Ishikawa (cell line): Measurements from ENCODE around the gene SGPP1.

Source experiments
- CREB1 ChIP-seq: IDR thresholded peaks from 2 replicates; pipeline ENCODE4 v1.6.1; 2012; ENCODE audit warnings: low read depth
- EP300 ChIP-seq: IDR thresholded peaks from 2 replicates; pipeline ENCODE4 v1.6.1; 2012; ENCODE audit warnings: borderline replicate concordance
- FOXM1 ChIP-seq: IDR thresholded peaks from 2 replicates; pipeline ENCODE4 v1.6.1; 2012; ENCODE audit warnings: low read depth, borderline replicate concordance
- NFIC ChIP-seq: IDR thresholded peaks from 2 replicates; pipeline ENCODE4 v1.6.1; 2012
- RAD21 ChIP-seq: IDR thresholded peaks from 2 replicates; pipeline ENCODE4 v1.6.1; 2012; ENCODE audit warnings: low read depth
- TAF1 ChIP-seq: IDR thresholded peaks from 2 replicates; pipeline ENCODE4 v1.6.1; 2012; ENCODE audit warnings: low read depth, mild to moderate bottlenecking
- TCF12 ChIP-seq: IDR thresholded peaks from 2 replicates; pipeline ENCODE4 v1.6.1; 2012; ENCODE audit warnings: low read depth
- TEAD4 ChIP-seq: IDR thresholded peaks from 2 replicates; pipeline ENCODE4 v1.6.1; 2012
- YY1 ChIP-seq: IDR thresholded peaks from 2 replicates; pipeline ENCODE4 v1.6.1; 2012; ENCODE audit warnings: low read depth
- ZBTB7A ChIP-seq: IDR thresholded peaks from 2 replicates; pipeline ENCODE4 v1.6.1; 2012; ENCODE audit warnings: low read depth
- TF ChIP-seq, protein P1 (sequence below): IDR thresholded peaks from 2 replicates; pipeline ENCODE4 v1.6.1; 2012
- TF ChIP-seq, protein P2 (sequence below): IDR thresholded peaks from 2 replicates; pipeline ENCODE4 v1.6.1; 2012
- TF ChIP-seq, protein P3 (sequence below): IDR thresholded peaks from 2 replicates; pipeline ENCODE4 v1.6.1; 2012; ENCODE audit warnings: low read depth, mild to moderate bottlenecking

SGPP1 gene

DNA sequence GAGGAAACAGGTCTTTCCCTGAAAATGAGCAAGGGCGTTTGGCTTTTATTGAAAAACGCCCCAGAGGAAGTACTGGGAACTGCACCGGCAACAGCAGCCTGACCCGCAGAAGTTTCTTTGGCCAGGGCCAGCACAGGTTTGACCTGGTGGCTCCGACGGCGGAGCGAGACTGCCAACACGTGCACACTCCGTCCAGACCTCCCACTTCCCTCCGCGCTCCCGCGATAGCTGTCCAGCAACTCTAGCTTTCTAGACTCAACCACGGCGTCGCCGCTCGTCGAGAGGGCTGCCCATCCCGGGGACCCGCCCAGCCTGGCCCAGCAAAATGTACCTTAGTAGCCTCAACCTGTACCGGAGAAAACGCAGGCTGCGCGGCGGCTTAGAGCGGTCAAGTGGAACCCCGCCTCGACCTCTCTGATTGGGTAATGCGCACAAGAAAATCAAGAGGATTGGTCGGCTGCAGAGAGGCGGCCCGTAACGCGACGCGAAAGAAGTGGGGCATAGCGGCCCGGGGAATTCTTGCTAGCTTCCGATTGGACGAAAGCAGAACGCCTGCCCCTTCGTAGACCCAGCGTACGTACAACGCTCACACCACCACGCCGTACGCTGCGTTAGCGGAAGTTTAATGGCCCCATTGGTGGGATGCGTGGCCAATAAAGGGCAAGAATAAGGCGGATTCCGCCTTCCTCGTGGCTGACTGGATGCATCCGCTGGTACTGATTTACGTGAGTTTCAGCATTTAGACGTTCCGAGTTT, 86.2 kb downstream of the SGPP1 start, which contains the start of gene WDR89:
Gene WDR89, minus strand, starts transcription at position 399 of the 756 bp plus-strand sequence. CDS start 41,929 bp downstream, outside the sequence.
- TF ChIP-seq CREB1 (0 out of 2 replicates have a peak, but pooled peaks have one; percentile 9), YY1 (0 out of 2 replicates have a peak, but pooled peaks have one; percentile 13), TAF1 (peak; percentile 76), NFIC (no peak), ZBTB7A (no peak), EP300 (no peak), FOXM1 (0 out of 2 replicates have a peak, but pooled peaks have one; percentile 51), TEAD4 (no peak; the same call in 1 of the 2 replicates), RAD21 (peak; percentile 21; the same call in 1 of the 2 replicates), TCF12 (0 out of 2 replicates have a peak, but pooled peaks have one; percentile 44)
- TF ChIP-seq, protein P1, sequence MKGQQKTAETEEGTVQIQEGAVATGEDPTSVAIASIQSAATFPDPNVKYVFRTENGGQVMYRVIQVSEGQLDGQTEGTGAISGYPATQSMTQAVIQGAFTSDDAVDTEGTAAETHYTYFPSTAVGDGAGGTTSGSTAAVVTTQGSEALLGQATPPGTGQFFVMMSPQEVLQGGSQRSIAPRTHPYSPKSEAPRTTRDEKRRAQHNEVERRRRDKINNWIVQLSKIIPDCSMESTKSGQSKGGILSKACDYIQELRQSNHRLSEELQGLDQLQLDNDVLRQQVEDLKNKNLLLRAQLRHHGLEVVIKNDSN = peak; percentile 69
- TF ChIP-seq, protein P2, sequence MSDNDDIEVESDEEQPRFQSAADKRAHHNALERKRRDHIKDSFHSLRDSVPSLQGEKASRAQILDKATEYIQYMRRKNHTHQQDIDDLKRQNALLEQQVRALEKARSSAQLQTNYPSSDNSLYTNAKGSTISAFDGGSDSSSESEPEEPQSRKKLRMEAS = peak; percentile 99
- TF ChIP-seq, protein P3, sequence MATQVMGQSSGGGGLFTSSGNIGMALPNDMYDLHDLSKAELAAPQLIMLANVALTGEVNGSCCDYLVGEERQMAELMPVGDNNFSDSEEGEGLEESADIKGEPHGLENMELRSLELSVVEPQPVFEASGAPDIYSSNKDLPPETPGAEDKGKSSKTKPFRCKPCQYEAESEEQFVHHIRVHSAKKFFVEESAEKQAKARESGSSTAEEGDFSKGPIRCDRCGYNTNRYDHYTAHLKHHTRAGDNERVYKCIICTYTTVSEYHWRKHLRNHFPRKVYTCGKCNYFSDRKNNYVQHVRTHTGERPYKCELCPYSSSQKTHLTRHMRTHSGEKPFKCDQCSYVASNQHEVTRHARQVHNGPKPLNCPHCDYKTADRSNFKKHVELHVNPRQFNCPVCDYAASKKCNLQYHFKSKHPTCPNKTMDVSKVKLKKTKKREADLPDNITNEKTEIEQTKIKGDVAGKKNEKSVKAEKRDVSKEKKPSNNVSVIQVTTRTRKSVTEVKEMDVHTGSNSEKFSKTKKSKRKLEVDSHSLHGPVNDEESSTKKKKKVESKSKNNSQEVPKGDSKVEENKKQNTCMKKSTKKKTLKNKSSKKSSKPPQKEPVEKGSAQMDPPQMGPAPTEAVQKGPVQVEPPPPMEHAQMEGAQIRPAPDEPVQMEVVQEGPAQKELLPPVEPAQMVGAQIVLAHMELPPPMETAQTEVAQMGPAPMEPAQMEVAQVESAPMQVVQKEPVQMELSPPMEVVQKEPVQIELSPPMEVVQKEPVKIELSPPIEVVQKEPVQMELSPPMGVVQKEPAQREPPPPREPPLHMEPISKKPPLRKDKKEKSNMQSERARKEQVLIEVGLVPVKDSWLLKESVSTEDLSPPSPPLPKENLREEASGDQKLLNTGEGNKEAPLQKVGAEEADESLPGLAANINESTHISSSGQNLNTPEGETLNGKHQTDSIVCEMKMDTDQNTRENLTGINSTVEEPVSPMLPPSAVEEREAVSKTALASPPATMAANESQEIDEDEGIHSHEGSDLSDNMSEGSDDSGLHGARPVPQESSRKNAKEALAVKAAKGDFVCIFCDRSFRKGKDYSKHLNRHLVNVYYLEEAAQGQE = peak; percentile 31; the same call in 1 of the 2 replicates

DNA sequence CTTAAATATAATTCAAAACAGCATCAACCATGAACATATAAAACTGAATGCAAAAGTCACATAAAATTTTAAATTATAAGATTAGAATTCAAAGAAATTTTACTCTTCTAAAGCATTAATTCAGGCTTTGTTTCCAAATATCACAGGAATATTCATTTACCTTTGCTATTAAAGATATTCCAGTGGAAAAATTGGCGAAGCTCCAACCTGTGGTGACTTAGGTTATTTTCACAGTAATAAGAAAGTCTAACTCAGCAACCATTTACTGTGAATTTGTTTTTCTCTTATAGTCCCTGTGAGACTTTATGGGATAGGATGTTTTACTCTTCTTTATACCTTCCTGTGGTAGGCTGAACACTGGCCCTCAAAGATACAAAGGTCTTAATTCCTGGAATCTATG, 89.4 kb downstream of the SGPP1 start:
- TF ChIP-seq TAF1 (no peak), TEAD4 (no peak), ZBTB7A (no peak)
